Astrocyte of the cerebellum (primary cell): ENCODE data around the gene C6orf141.

Experiments
- DNase-seq: peaks from one replicate; pipeline ENCODE4 v3.0.0-alpha.2; 2011; ENCODE audit warnings: low read depth
- H3K4me3 ChIP-seq: 2 replicates; pipeline ENCODE4 v1.5.1; 2011; ENCODE audit warnings: mild to moderate bottlenecking, low read depth, low read length, moderate library complexity
- in situ Hi-C: cut with HindIII; loops from 2 replicates; pipeline ENCODE4 v1.10.0; 2017; ENCODE audit warnings: low sequenced_read_pairs
- TF ChIP-seq, protein P1 (sequence below): IDR thresholded peaks from 2 replicates; pipeline ENCODE4 v1.5.1; 2012; ENCODE audit warnings: low read length, low read depth, moderate library complexity, mild to moderate bottlenecking; ENCODE audit errors: missing control alignments

Gene C6orf141

DNA sequence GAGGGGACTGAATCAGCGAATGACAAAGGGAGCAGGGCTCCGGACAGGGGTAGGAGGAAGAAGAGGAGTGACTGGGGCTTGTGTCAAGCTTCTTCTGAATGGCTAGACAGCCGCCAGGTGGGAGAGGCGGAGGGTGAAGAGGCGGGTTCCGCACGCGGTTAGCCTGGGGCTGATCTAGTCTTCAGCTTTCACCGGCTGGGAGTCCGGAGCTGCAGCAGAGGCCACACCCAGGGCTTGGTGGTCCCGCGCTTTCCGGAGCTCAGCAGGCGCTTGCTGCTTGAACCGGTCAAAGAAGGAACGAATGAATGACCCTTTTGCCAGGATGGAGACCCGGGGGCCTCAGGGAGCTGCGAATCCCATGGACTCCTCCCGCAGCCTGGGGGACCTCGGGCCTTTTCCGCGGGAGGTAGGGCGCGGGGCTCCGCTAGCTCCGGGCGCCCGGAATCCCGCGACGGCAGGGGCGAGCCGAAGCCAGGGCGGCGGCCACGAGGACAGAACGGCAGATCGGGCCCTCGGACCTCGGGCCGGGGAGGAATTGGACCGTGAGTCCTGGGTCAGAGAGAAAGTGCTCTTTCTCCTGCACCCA, at the start of gene C6orf141:
Gene C6orf141 (plus strand): TSS at position 177 of the 586 bp plus-strand sequence. CDS start 125 bp downstream, at position 302.
- peak within 1 kb of the TSS; percentile 49 for H3K4me3 ChIP-seq
- TF ChIP-seq, protein P1, sequence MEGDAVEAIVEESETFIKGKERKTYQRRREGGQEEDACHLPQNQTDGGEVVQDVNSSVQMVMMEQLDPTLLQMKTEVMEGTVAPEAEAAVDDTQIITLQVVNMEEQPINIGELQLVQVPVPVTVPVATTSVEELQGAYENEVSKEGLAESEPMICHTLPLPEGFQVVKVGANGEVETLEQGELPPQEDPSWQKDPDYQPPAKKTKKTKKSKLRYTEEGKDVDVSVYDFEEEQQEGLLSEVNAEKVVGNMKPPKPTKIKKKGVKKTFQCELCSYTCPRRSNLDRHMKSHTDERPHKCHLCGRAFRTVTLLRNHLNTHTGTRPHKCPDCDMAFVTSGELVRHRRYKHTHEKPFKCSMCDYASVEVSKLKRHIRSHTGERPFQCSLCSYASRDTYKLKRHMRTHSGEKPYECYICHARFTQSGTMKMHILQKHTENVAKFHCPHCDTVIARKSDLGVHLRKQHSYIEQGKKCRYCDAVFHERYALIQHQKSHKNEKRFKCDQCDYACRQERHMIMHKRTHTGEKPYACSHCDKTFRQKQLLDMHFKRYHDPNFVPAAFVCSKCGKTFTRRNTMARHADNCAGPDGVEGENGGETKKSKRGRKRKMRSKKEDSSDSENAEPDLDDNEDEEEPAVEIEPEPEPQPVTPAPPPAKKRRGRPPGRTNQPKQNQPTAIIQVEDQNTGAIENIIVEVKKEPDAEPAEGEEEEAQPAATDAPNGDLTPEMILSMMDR: no peak
- DNase-seq: no peak
- in situ Hi-C loops: no loop called here

DNA sequence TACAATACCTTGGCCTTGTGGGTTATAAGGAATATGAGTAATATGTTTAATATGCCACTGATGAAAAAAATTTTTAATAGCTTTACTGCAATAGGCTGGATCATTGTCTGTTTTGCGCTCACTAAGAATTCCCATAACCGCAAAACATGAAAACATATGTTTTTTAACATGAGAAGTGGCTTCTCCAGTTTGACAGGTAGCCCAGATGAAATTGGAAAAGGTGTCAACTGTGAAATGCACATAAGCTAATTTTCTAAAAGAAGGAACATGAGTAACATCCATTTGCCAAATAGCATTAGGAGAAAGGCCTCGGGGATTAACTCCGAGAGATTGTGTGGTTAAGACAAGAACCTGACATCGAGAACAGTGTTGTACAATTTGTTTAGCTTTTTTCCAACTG, 45.8 kb upstream of the C6orf141 start:
- in situ Hi-C loops: no loop called here
- no peak for DNase-seq
- no peak overlapping the region for H3K4me3 ChIP-seq
- TF ChIP-seq, protein P1: no peak

DNA sequence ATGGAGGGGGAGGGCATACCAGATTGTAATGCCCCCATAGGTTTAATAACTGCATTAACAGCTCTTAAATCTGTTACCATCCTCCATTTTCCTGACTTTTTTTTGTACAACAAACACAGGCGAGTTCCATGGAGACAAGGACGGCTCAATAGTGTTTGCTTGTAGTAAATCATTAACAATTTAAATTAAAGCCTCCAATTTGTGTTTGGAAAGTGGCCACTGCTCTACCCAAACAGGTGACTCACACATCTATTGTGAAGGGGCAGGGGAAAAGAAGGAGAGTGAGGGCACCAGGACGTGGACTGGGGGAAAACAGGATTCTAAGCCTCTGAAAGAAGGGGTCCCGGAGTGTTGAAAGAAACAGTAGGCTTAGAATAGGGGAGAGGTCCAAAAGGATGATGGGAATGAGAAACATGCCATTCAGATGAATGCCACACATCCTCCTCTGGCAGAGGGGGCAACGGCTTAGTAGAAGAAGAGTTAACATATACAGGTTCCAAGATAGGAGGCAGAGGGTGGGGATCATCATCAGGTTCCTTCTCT, 43.8 kb upstream of the C6orf141 start:
- H3K4me3 ChIP-seq: no peak overlapping the region
- no peak for DNase-seq
- TF ChIP-seq, protein P1: no peak
- in situ Hi-C loops: no loop called here

DNA sequence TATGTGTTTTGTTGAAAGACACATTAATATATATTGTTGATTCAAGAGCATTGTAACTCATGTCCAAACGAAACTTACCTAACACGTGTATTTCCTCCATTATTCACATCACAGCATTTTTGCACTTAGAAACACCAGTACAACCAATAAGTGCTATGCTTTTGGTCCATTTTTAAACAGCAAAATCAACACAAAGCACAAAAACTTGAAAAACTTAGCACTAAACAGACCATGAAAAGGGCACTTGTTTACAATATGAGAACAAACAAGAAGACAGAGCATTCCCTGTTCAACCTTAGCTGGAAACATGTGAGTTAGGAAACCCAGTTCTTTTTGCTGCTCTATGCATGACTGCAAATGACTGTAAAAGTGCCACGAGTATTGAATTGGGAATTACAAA, 41.1 kb upstream of the C6orf141 start:
- no peak for DNase-seq
- H3K4me3 ChIP-seq: no peak overlapping the region
- in situ Hi-C loops: no loop called here
- TF ChIP-seq, protein P1: no peak

DNA sequence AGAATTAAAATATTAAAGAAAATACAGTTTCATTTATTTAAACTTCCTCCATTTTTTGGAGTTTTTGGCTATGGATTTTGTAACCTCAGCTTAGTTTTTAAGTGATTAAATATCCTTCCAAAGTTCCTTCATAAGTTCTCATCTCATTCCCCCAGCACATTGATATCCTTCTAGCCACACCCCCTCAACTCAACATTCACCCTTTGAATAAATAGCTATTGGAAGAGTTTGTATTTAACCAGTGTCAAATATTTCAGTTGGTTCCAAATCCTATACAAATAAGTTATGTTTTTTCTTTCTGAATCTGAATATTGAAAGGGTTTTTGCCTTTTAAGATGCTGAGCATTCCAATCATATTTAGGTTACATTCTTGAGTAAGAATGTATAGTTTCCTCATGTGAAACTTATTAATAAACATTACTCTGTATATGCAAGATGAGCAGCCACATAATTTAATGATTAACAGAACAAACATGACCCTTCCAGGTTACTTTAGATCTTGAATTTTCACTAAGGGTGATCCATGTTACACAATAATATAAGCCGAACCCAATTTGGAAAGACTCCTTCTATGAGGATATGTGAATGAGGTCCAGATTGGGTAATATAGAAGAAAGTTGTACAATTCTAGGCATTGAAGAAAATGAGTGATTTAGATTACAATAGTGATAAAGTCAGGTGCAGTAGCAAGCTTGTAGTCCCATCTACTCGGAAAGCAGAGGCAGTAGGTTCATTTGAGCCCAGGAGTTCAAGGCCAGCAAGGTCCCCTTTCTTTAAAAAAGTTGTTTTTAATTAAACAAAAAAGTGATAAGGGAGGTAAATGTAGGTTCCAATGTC, 37.1 kb upstream of the C6orf141 start:
- no peak for DNase-seq
- H3K4me3 ChIP-seq: no peak overlapping the region
- TF ChIP-seq, protein P1: no peak
- in situ Hi-C loops: no loop called here

DNA sequence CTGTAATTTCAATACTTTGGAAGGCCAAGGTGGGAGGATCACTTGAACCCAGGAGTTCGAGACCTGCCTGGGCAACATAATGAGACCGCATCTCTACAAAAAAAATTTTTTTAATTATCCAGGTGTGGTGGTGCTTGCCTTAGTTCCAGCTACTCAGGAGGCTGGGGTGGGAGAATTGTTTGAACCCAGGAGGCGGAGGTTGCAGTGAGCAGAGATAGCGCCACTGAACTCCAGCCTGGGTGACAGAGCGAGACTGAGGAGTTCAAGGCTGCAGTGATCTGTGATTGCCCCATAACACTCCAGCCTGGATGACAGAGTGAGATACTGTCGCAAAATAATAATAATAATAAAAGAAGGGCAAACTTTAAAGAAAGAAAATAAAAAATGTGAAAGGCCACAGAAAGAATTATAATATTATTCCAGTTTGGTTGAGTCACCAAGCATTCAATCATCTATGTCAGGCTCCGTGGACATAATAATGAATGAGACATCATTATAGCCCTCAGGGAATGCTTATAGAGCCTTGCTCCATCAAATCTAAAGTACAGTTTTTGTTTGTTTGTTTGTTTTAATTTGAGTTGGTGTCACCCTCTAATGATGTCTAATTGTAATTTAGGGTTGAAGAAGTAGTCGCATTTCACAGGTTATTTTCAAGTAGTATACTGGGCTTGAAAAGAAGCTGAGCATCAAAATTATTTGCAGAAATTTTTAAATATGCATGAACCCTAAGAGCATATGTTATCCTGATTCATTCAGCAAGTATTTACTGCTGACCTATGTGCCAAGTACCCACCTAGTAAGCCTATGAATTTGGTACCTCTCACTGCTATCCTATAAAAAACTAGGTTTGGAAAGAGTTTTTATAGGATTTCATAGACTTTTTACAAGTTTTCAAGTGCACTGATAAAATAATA, 35.6 kb upstream of the C6orf141 start:
- TF ChIP-seq, protein P1: no peak
- no peak overlapping the region for H3K4me3 ChIP-seq
- DNase-seq: no peak
- in situ Hi-C loops: no loop called here
